ENCODE data around the gene KIRREL3.

GRCh38 chr11:126423154-126423553 lies 577.4 kb downstream of the KIRREL3 start:
- TF ChIP-seq CTCF (IDR thresholded peaks at IDR 0.05): no peak
- no peak for TF ChIP-seq POLR2AphosphoS5 (IDR thresholded peaks at IDR 0.05)
- TF ChIP-seq POLR2A (IDR thresholded peaks at IDR 0.05): no peak
